Esophagus muscularis mucosa (tissue), 4 donors: ENCODE measurements around the gene MRPL22.

ENCODE experiments used
- EP300 ChIP-seq: sonication (generic); formaldehyde crosslinking; IDR thresholded peaks from one replicate; pipeline ENCODE4 v1.6.1; 2017; ENCODE audit warnings: antibody characterized with exemption
- POLR2A ChIP-seq: fragments of 450-650 bp; IDR thresholded peaks from one replicate; pipeline ENCODE4 v1.6.1; 2017; ENCODE audit warnings: antibody characterized with exemption, moderate library complexity, mild to moderate bottlenecking, low read depth
- POLR2AphosphoS5 ChIP-seq, 2 donors: sonication (generic); formaldehyde crosslinking; IDR thresholded peaks; one replicate each; pipeline ENCODE4 v1.6.1; 2017; ENCODE audit warnings: antibody characterized with exemption in 2 of 2
- TF ChIP-seq, protein P1 (sequence below), 3 experiments: fragments of 200-600 bp in 2 of 3; fragments of 450-650 bp in 1 of 3; sonication (generic) in 2 of 3; IDR thresholded peaks; one replicate each; pipeline ENCODE4 v1.5.1; 2017 to 2019; ENCODE audit warnings: antibody characterized with exemption in 3 of 3, mild to moderate bottlenecking in 2 of 3, moderate library complexity in 1 of 3

DNA sequence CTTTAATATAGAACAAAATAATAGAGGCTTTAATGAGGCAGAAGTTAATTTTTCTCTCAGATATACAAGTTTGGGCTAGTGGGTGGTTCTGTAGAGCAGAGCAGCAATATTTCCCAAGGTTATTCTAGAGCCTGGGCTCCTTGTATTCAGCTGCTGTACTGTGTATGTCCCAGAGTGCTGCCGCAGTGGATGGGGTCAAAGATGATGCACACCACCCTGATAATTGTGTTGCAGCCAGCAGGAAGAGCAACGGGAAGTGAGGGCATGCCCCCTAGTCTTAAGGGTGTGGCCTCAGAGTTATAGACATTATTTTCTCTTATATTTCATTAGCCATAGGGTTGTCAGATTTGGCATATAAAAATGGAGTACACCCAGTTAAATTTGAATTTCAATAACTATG is 48.8 kb downstream of the MRPL22 start:
- TF ChIP-seq EP300 (no peak), POLR2AphosphoS5 (IDR thresholded peaks at IDR 0.05) (no peak), POLR2A (no peak)
- TF ChIP-seq, protein P1, sequence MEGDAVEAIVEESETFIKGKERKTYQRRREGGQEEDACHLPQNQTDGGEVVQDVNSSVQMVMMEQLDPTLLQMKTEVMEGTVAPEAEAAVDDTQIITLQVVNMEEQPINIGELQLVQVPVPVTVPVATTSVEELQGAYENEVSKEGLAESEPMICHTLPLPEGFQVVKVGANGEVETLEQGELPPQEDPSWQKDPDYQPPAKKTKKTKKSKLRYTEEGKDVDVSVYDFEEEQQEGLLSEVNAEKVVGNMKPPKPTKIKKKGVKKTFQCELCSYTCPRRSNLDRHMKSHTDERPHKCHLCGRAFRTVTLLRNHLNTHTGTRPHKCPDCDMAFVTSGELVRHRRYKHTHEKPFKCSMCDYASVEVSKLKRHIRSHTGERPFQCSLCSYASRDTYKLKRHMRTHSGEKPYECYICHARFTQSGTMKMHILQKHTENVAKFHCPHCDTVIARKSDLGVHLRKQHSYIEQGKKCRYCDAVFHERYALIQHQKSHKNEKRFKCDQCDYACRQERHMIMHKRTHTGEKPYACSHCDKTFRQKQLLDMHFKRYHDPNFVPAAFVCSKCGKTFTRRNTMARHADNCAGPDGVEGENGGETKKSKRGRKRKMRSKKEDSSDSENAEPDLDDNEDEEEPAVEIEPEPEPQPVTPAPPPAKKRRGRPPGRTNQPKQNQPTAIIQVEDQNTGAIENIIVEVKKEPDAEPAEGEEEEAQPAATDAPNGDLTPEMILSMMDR (IDR thresholded peaks at IDR 0.05) = no peak
